Keratinocyte (primary cell): ENCODE measurements around the gene UBA7. TPM values are rescaled to one million over a fixed set of nuclear protein-coding genes. Genes with fewer than 3 reads are reported as not detected.

Experiments used
- DNase-seq: peaks from one replicate; pipeline ENCODE4 v3.0.0-alpha.2; 2011; ENCODE audit warnings: low read depth, missing footprints, low spot score
- FAIRE-seq: peaks from 2 replicates; lab custom pipeline; 2011; peaks lifted over from hg19 to GRCh38; lab: Jason Lieb, UNC
- H2AFZ ChIP-seq: 2 replicates; pipeline ENCODE4 v1.6.0; 2012; ENCODE audit warnings: low read length, control low read depth, inconsistent platforms; ENCODE audit not compliant: control insufficient read depth
- H3K27ac ChIP-seq: 2 replicates; pipeline ENCODE4 v1.5.1; 2011; ENCODE audit warnings: low read length; ENCODE audit not compliant: control insufficient read depth, insufficient read depth
- H3K27me3 ChIP-seq: 3 replicates; pipeline ENCODE4 v1.6.0; 2011; ENCODE audit warnings: low read length; ENCODE audit not compliant: control insufficient read depth, insufficient read depth; ENCODE audit errors: extremely low read depth
- H3K36me3 ChIP-seq, 2 experiments: 2 replicates in 1 of 2; 3 replicates in 1 of 2; pipeline ENCODE4 v1.5.1; 2011; ENCODE audit warnings: low read length in 2 of 2, mild to moderate bottlenecking in 1 of 2; ENCODE audit not compliant: control insufficient read depth in 2 of 2, insufficient read depth in 2 of 2; ENCODE audit errors: extremely low read depth in 1 of 2
- H3K4me1 ChIP-seq: 3 replicates; pipeline ENCODE4 v1.5.1; 2011; ENCODE audit warnings: low read length; ENCODE audit not compliant: control insufficient read depth, insufficient read depth; ENCODE audit errors: extremely low read depth
- H3K4me2 ChIP-seq: 3 replicates; pipeline ENCODE4 v1.6.0; 2011; ENCODE audit warnings: low read depth, low read length; ENCODE audit not compliant: control insufficient read depth, insufficient read depth; ENCODE audit errors: extremely low read depth
- H3K4me3 ChIP-seq, 3 experiments: fragments of 200-600 bp in 1 of 3; sonication (generic) in 1 of 3; 2 replicates in 2 of 3; 3 replicates in 1 of 3; pipeline ENCODE4 v1.5.1; 2011 to 2016; ENCODE audit warnings: low read length in 3 of 3, mild to moderate bottlenecking in 3 of 3, control low read depth in 2 of 3, inconsistent platforms in 1 of 3, low read depth in 1 of 3, mixed read lengths in 1 of 3, mixed run types in 1 of 3, moderate library complexity in 1 of 3; ENCODE audit not compliant: control insufficient read depth in 2 of 3, insufficient read depth in 2 of 3; ENCODE audit errors: extremely low read depth in 1 of 3
- H3K79me2 ChIP-seq: 2 replicates; pipeline ENCODE4 v1.6.0; 2012; ENCODE audit warnings: low read length; ENCODE audit not compliant: control insufficient read depth, insufficient read depth
- H3K9ac ChIP-seq: 3 replicates; pipeline ENCODE4 v1.6.0; 2011; ENCODE audit warnings: low read length; ENCODE audit not compliant: control insufficient read depth, insufficient read depth; ENCODE audit errors: extremely low read depth
- H3K9me1 ChIP-seq: 3 replicates; pipeline ENCODE4 v1.6.0; 2011; ENCODE audit warnings: low read length; ENCODE audit not compliant: control insufficient read depth, insufficient read depth; ENCODE audit errors: extremely low read depth
- H3K9me3 ChIP-seq: 2 replicates; pipeline ENCODE4 v1.5.1; 2012; ENCODE audit warnings: low read depth, low read length; ENCODE audit not compliant: control insufficient read depth
- H4K20me1 ChIP-seq: 3 replicates; pipeline ENCODE4 v1.6.0; 2011; ENCODE audit warnings: low read length; ENCODE audit not compliant: control insufficient read depth, insufficient read depth; ENCODE audit errors: extremely low read depth
- CTCF ChIP-seq, 3 experiments: IDR thresholded peaks in 1 of 3; conservative IDR thresholded peaks in 1 of 3; optimal IDR thresholded peaks in 1 of 3; 2 replicates in 2 of 3; 3 replicates in 1 of 3; pipeline versions ENCODE3 to v1.5.1; 2011; ENCODE audit warnings: low read length in 3 of 3, mild to moderate bottlenecking in 3 of 3, moderate library complexity in 2 of 3, control low read depth in 1 of 3, inconsistent platforms in 1 of 3; ENCODE audit not compliant: insufficient read depth in 2 of 3; ENCODE audit errors: extremely low read depth in 1 of 3
- EZH2 ChIP-seq: IDR thresholded peaks from one replicate; pipeline ENCODE4 v1.6.1; 2012; ENCODE audit warnings: inconsistent platforms, mild to moderate bottlenecking, low read length, moderate library complexity
- dilution Hi-C: fragments of 300-500 bp; cut with MboI; formaldehyde crosslinking; loops from one replicate; pipeline ENCODE4 v1.7.0; 2020; ENCODE audit warnings: low sequenced_read_pairs; ENCODE audit not compliant: extremely low pct_ligation_motif_present
- polyA plus RNA-seq, 5 experiments: library from polyadenylated mRNA; depleted of rRNA in 3 of 5; stranded (reverse) in 3 of 5; stranded (forward) in 1 of 5; unstranded in 1 of 5; fragments of >200 nt; gene quantifications; 1 replicate in 1 of 5; 2 replicates in 3 of 5; 3 replicates in 1 of 5; pipeline versions ENCODE4 v1.2.1 to v1.2.3, GENCODE V29; 2011 to 2012; ENCODE audit warnings: missing spikeins in 2 of 5, low read depth in 1 of 5, low replicate concordance in 1 of 5

Gene UBA7
- polyA plus RNA-seq, 1 donor (not counting 4 experiments of a cell fraction or from before 2014, with no cell fraction given) = 5.4 TPM

GRCh38 chr3:49788056-49788455, 25.7 kb downstream of the UBA7 start:
- Histone ChIP-seq H3K27me3 (no peaks in the 10 kb centered on the region), H3K79me2 (peaks cover 26% of the 10 kb centered on the region), H3K4me3 (no peak overlapping the region), H3K9ac (no peak overlapping the region), H3K4me1 (peaks cover 12% of the 10 kb centered on the region), H3K36me3 (peaks cover 0 to 3% of the 10 kb centered on the region in 2 experiments), H3K27ac (no peak overlapping the region), H3K4me2 (no peak overlapping the region), H2AFZ (no peak overlapping the region), H3K9me1 (no peaks in the 10 kb centered on the region), H3K9me3 (no peaks in the 10 kb centered on the region), H4K20me1 (no peaks in the 10 kb centered on the region)
- TF ChIP-seq CTCF (optimal IDR thresholded peaks at IDR 0.05 in 1 of 3, IDR thresholded peaks at IDR 0.05 in 1 of 3, conservative IDR thresholded peaks at IDR 0.05 in 1 of 3; ENCODE audit: extremely low read depth in 1 of 3, insufficient read depth in 2 of 3, low read length in 3 of 3) (no peak), EZH2 (no peak)
- dilution Hi-C loops = no loop called here
- DNase-seq (no peak), FAIRE-seq (no peak)

- dilution Hi-C loops = no loop called here
- FAIRE-seq (no peak), DNase-seq (no peak)
- H3K36me3 ChIP-seq = peaks cover 0 to 6% of the 10 kb centered on the region in 2 experiments
- H3K9ac ChIP-seq = no peak overlapping the region
- H3K27ac ChIP-seq = no peak overlapping the region
- no peak overlapping the region for H2AFZ ChIP-seq
- H3K9me3 ChIP-seq = no peaks in the 10 kb centered on the region
- H3K79me2 ChIP-seq = peaks cover 28% of the 10 kb centered on the region
- no peaks in the 10 kb centered on the region for H3K9me1 ChIP-seq
- H4K20me1 ChIP-seq = no peaks in the 10 kb centered on the region
- H3K4me2 ChIP-seq = no peak overlapping the region
- H3K27me3 ChIP-seq = no peaks in the 10 kb centered on the region
- H3K4me3 ChIP-seq = no peak overlapping the region
- no peak for TF ChIP-seq CTCF (optimal IDR thresholded peaks at IDR 0.05 in 1 of 3, IDR thresholded peaks at IDR 0.05 in 1 of 3, conservative IDR thresholded peaks at IDR 0.05 in 1 of 3; ENCODE audit: extremely low read depth in 1 of 3, insufficient read depth in 2 of 3, low read length in 3 of 3)
- TF ChIP-seq EZH2 = no peak
- H3K4me1 ChIP-seq = peaks cover 12% of the 10 kb centered on the region
These were observed 26.2 kb downstream of the UBA7 start for GRCh38 chr3:49787536-49787935.
